Naive thymus-derived CD4-positive, alpha-beta T cell (primary cell): ENCODE results near the gene CELA1. TPM values are rescaled to one million over a fixed set of nuclear protein-coding genes. Genes with fewer than 3 reads are reported as not detected.

Experiments used
- ATAC-seq: fragments of 150-1000 bp; cut with Tn5 transposase; 2 replicates; pipeline ENCODE4 v1.10.0; 2021; ENCODE audit warnings: mild to moderate bottlenecking, moderate library complexity
- CTCF ChIA-PET: fragments of 350-600 bp; sonication (Branson Sonifier 250); formaldehyde crosslinking; loops from one replicate; lab custom pipeline; 2021; ENCODE audit warnings: antibody characterized with exemption; lab: Charles Lee
- POLR2A ChIA-PET: fragments of 350-600 bp; sonication (Branson Sonifier 250); formaldehyde crosslinking; loops from one replicate; lab custom pipeline; 2021; ENCODE audit warnings: antibody characterized with exemption, inconsistent platforms; lab: Charles Lee
- DNase-seq, 9 donors: peaks; one replicate each; pipeline versions ENCODE4 v3.0.0 to v3.0.0-alpha.2; 2020 to 2022; ENCODE audit warnings: mixed read lengths in 1 of 9
- H3K27ac ChIP-seq: one replicate; pipeline ENCODE4 v1.7.0; 2013; ENCODE audit warnings: mild to moderate bottlenecking, low read depth, low read length, moderate library complexity
- H3K27me3 ChIP-seq, 2 donors: one replicate each; pipeline ENCODE4 v1.7.0; 2013; ENCODE audit warnings: low read length in 2 of 2, mild to moderate bottlenecking in 2 of 2, moderate library complexity in 2 of 2; ENCODE audit not compliant: control insufficient read depth in 2 of 2, insufficient read depth in 2 of 2
- H3K36me3 ChIP-seq, 3 experiments: 1 replicate in 2 of 3; 2 replicates in 1 of 3; pipeline ENCODE4 v1.7.0; 2013; ENCODE audit warnings: low read length in 3 of 3, mild to moderate bottlenecking in 3 of 3, moderate library complexity in 1 of 3; ENCODE audit not compliant: insufficient read depth in 3 of 3, control insufficient read depth in 2 of 3
- H3K4me1 ChIP-seq, 2 donors: one replicate each; pipeline ENCODE4 v1.7.0; 2013; ENCODE audit warnings: low read length in 2 of 2, mild to moderate bottlenecking in 2 of 2, moderate library complexity in 1 of 2; ENCODE audit not compliant: control insufficient read depth in 2 of 2, insufficient read depth in 2 of 2
- H3K4me3 ChIP-seq: 2 replicates; pipeline ENCODE4 v1.7.0; 2013; ENCODE audit warnings: mild to moderate bottlenecking, low read length
- H3K9me3 ChIP-seq, 3 experiments: 1 replicate in 2 of 3; 2 replicates in 1 of 3; pipeline ENCODE4 v1.7.0; 2013; ENCODE audit warnings: low read length in 3 of 3; ENCODE audit not compliant: control insufficient read depth in 2 of 3
- H3K27ac Mint-ChIP-seq, 9 donors: one replicate each; pipeline ENCODE4 v1.8.0; 2020 to 2022; ENCODE audit warnings: mixed read lengths in 9 of 9, mild to moderate bottlenecking in 8 of 9, moderate library complexity in 5 of 9, inconsistent platforms in 2 of 9
- H3K27me3 Mint-ChIP-seq, 5 donors: one replicate each; pipeline ENCODE4 v1.8.0; 2021 to 2022; ENCODE audit warnings: mixed read lengths in 5 of 5, mild to moderate bottlenecking in 1 of 5
- H3K36me3 Mint-ChIP-seq, 5 donors: one replicate each; pipeline ENCODE4 v1.8.0; 2020 to 2022; ENCODE audit warnings: mixed read lengths in 5 of 5, mild to moderate bottlenecking in 3 of 5, inconsistent platforms in 1 of 5
- H3K4me1 Mint-ChIP-seq, 7 donors: one replicate each; pipeline ENCODE4 v1.8.0; 2020 to 2022; ENCODE audit warnings: mixed read lengths in 7 of 7, mild to moderate bottlenecking in 3 of 7, inconsistent platforms in 1 of 7
- H3K4me3 Mint-ChIP-seq, 10 donors: one replicate each; pipeline ENCODE4 v1.8.0; 2020 to 2022; ENCODE audit warnings: mild to moderate bottlenecking in 10 of 10, mixed read lengths in 10 of 10, moderate library complexity in 6 of 10, inconsistent platforms in 2 of 10
- H3K9me3 Mint-ChIP-seq, 11 donors: one replicate each; pipeline ENCODE4 v1.8.0; 2020 to 2022; ENCODE audit warnings: mixed read lengths in 11 of 11, mild to moderate bottlenecking in 4 of 11, inconsistent platforms in 1 of 11, moderate library complexity in 1 of 11
- intact Hi-C, 2 donors: fragments of 100-400 bp; cut with micrococcal nuclease; formaldehyde crosslinking; loops; one replicate each; pipeline ENCODE4 v1.15.1; 2023
- polyA plus RNA-seq, 2 donors: library from polyadenylated mRNA; unstranded; fragments of 300-500 nt; fragmentation: Illumina TruSeq; gene quantifications; one replicate each; pipeline ENCODE4 v1.2.3, GENCODE V29; 2021
- total RNA-seq, 6 experiments: library from RNA in 5 of 6; stranded (reverse) in 5 of 6; gene quantifications; 1 replicate in 5 of 6; 2 replicates in 1 of 6; pipeline ENCODE4 v1.2.3 and lab custom pipeline; 2021 to 2026

Gene CELA1
- total and polyA plus RNA-seq, 7 experiments from 2014 or later = 1.1 to 9.2 (median 1.8) TPM; not detected in 1

GRCh38 chr12:51372021-51372420 is 25.5 kb upstream of the CELA1 start:
- intact Hi-C loops = no loop called here
- POLR2A ChIA-PET = interaction anchor here (0.6 to 0.9 kb wide), 2 partner anchors 8 to 155 kb away, joined by 3 read pairs; no protein-coding TSS in a partner anchor
- peaks cover 0 to 38% (median 20%) of the 10 kb centered on the region in 5 donors for H3K36me3 Mint-ChIP-seq

GRCh38 chr12:51371295-51371953 is 24.9 kb upstream of the CELA1 start:
- Histone ChIP-seq H3K4me1 (peaks cover 24 to 35% of the 10 kb centered on the region in 2 donors), H3K27ac (no peak overlapping the region), H3K36me3 (peaks cover 0 to 10% (median 8%) of the 10 kb centered on the region in 3 experiments), H3K9me3 (no peaks in the 10 kb centered on the region), H3K27me3 (no peaks in the 10 kb centered on the region), H3K4me3 (no peak overlapping the region)
- peaks cover 0 to 3% (median 0%) of the 10 kb centered on the region in 11 donors for H3K9me3 Mint-ChIP-seq
- ATAC-seq (no peak), DNase-seq (no peak)
- POLR2A ChIA-PET = interaction anchor here (0.6 to 0.9 kb wide), 3 partner anchors 9 to 692 kb away, joined by 3 read pairs; no protein-coding TSS in a partner anchor
- intact Hi-C loops = no loop called here
- H3K36me3 Mint-ChIP-seq = peaks cover 0 to 33% (median 20%) of the 10 kb centered on the region in 5 donors
- H3K4me1 Mint-ChIP-seq = peaks cover 38 to 77% (median 64%) of the 10 kb centered on the region in 7 donors
- H3K27me3 Mint-ChIP-seq = peaks cover 0 to 5% (median 0%) of the 10 kb centered on the region in 5 donors
- CTCF ChIA-PET = no interaction called here
- peak overlapping the region in 5 of 10 donors; percentile 1 to 53 (median 17) for H3K4me3 Mint-ChIP-seq
- H3K27ac Mint-ChIP-seq = peak overlapping the region in 6 of 9 donors; percentile 13 to 91 (median 76)

More at GRCh38 chr12:51372021-51372420, 25.5 kb upstream of the CELA1 start:
- H3K27ac Mint-ChIP-seq = peak overlapping the region in 3 of 9 donors; percentile 14 to 91 (median 79)
- peaks cover 0 to 13% (median 8%) of the 10 kb centered on the region in 3 experiments for H3K36me3 ChIP-seq
- H3K4me3 ChIP-seq = no peak overlapping the region
- H3K4me3 Mint-ChIP-seq = no peak overlapping the region
- ATAC-seq (no peak), DNase-seq (no peak)
- CTCF ChIA-PET = no interaction called here
- peaks cover 0 to 5% (median 0%) of the 10 kb centered on the region in 5 donors for H3K27me3 Mint-ChIP-seq
- H3K27ac ChIP-seq = no peak overlapping the region
- no peaks in the 10 kb centered on the region for H3K9me3 ChIP-seq
- peaks cover 38 to 71% (median 64%) of the 10 kb centered on the region in 7 donors for H3K4me1 Mint-ChIP-seq
- H3K9me3 Mint-ChIP-seq = peaks cover 0 to 3% (median 0%) of the 10 kb centered on the region in 11 donors
- H3K4me1 ChIP-seq = peaks cover 24 to 35% of the 10 kb centered on the region in 2 donors
- H3K27me3 ChIP-seq = no peaks in the 10 kb centered on the region

- CTCF ChIA-PET = no interaction called here
- POLR2A ChIA-PET = interaction anchor here (0.6 kb wide), 1 partner anchor 693 kb away, joined by 3 read pairs; no protein-coding TSS in a partner anchor
- peaks cover 0 to 33% (median 20%) of the 10 kb centered on the region in 5 donors for H3K36me3 Mint-ChIP-seq
- Histone ChIP-seq H3K27me3 (no peaks in the 10 kb centered on the region), H3K4me1 (peaks cover 24 to 35% of the 10 kb centered on the region in 2 donors), H3K4me3 (no peak overlapping the region), H3K36me3 (peaks cover 0 to 10% (median 8%) of the 10 kb centered on the region in 3 experiments), H3K27ac (no peak overlapping the region), H3K9me3 (no peaks in the 10 kb centered on the region)
- no peak for DNase-seq
- peaks cover 0 to 3% (median 0%) of the 10 kb centered on the region in 11 donors for H3K9me3 Mint-ChIP-seq
- peak overlapping the region in 5 of 9 donors; percentile 41 to 96 (median 93) for H3K27ac Mint-ChIP-seq
- H3K4me1 Mint-ChIP-seq = peaks cover 38 to 81% (median 65%) of the 10 kb centered on the region in 7 donors
- no peak for ATAC-seq
- intact Hi-C loops = no loop called here
- peaks cover 0 to 5% (median 0%) of the 10 kb centered on the region in 5 donors for H3K27me3 Mint-ChIP-seq
- H3K4me3 Mint-ChIP-seq = peak overlapping the region in 2 of 10 donors; percentile 4 to 85
Measured at GRCh38 chr12:51370667-51371066, 24.2 kb upstream of the CELA1 start.

GRCh38 chr12:51369581-51369980 is 23.1 kb upstream of the CELA1 start:
- intact Hi-C loops = loop anchor here (1.0 to 2.0 kb wide), 6 partner anchors 22 to 321 kb away; partner anchors contain the start of genes GALNT6 (in 2 of the 2), LETMD1 (in 1 of the 2), SLC4A8 (in 1 of the 2) and TFCP2 (in 1 of the 2)
- H3K36me3 Mint-ChIP-seq = peaks cover 0 to 25% (median 12%) of the 10 kb centered on the region in 5 donors
- H3K4me3 ChIP-seq = peak overlapping the region; percentile 57

GRCh38 chr12:51368640-51369517 is 22.4 kb upstream of the CELA1 start:
- POLR2A ChIA-PET = interaction anchor here (0.5 to 3.0 kb wide), 15 partner anchors 14 to 605 kb away, joined by 3 to 13 read pairs (median 4); partner anchors contain the start of genes ATF1, DAZAP2, GALNT6 and POU6F1
- DNase-seq = peak; percentile 53 to 96 (median 95)
- Mint-ChIP-seq H3K4me3 (peak overlapping the region; percentile 62 to 89 (median 80)), H3K27me3 (peaks cover 0 to 5% (median 0%) of the 10 kb centered on the region in 5 donors), H3K4me1 (peaks cover 38 to 72% (median 54%) of the 10 kb centered on the region in 7 donors), H3K9me3 (peaks cover 0 to 3% (median 0%) of the 10 kb centered on the region in 11 donors), H3K27ac (peak overlapping the region; percentile 6 to 96 (median 91)), H3K36me3 (peaks cover 0 to 21% (median 9%) of the 10 kb centered on the region in 5 donors)
- intact Hi-C loops = loop anchor here (1.0 to 2.0 kb wide), 6 partner anchors 22 to 321 kb away; partner anchors contain the start of genes GALNT6 (in 2 of the 2), LETMD1 (in 1 of the 2), SLC4A8 (in 1 of the 2) and TFCP2 (in 1 of the 2)
- peak overlapping the region; percentile 57 for H3K4me3 ChIP-seq
- ATAC-seq = peak; percentile 96
- peaks cover 0 to 4% (median 0%) of the 10 kb centered on the region in 3 experiments for H3K36me3 ChIP-seq
- H3K27me3 ChIP-seq = no peaks in the 10 kb centered on the region
- peak overlapping the region; percentile 73 for H3K27ac ChIP-seq
- CTCF ChIA-PET = interaction anchor here (0.9 to 1.8 kb wide), 6 partner anchors 16 to 634 kb away, joined by 3 to 7 read pairs (median 4); partner anchors contain the start of gene GALNT6
- H3K9me3 ChIP-seq = no peaks in the 10 kb centered on the region
- peaks cover 24 to 35% of the 10 kb centered on the region in 2 donors for H3K4me1 ChIP-seq

More at GRCh38 chr12:51369581-51369980, 23.1 kb upstream of the CELA1 start:
- ATAC-seq (no peak), DNase-seq (peak in 1 of 9 donors; percentile 30)
- H3K27me3 ChIP-seq = no peaks in the 10 kb centered on the region
- Mint-ChIP-seq H3K27me3 (peaks cover 0 to 5% (median 0%) of the 10 kb centered on the region in 5 donors), H3K27ac (peak overlapping the region; percentile 6 to 96 (median 91)), H3K9me3 (peaks cover 0 to 3% (median 0%) of the 10 kb centered on the region in 11 donors), H3K4me1 (peaks cover 38 to 73% (median 58%) of the 10 kb centered on the region in 7 donors), H3K4me3 (peak overlapping the region; percentile 62 to 89 (median 80))
- ChIA-PET CTCF (interaction anchor here (0.9 to 1.8 kb wide), 6 partner anchors 17 to 634 kb away, joined by 3 to 7 read pairs (median 4); partner anchors contain the start of gene GALNT6), POLR2A (interaction anchor here (1.0 to 3.0 kb wide), 10 partner anchors 14 to 151 kb away, joined by 3 to 13 read pairs (median 8); partner anchors contain the start of genes DAZAP2, GALNT6 and POU6F1)
- H3K4me1 ChIP-seq = peaks cover 24 to 35% of the 10 kb centered on the region in 2 donors
- peak overlapping the region; percentile 73 for H3K27ac ChIP-seq
- H3K9me3 ChIP-seq = no peaks in the 10 kb centered on the region
- peaks cover 0 to 8% (median 5%) of the 10 kb centered on the region in 3 experiments for H3K36me3 ChIP-seq
